IMR-90 (cell line): ENCODE results near the gene SHB. TPM values are rescaled to one million over a fixed set of nuclear protein-coding genes. Genes with fewer than 3 reads are reported as not detected.

Experiments used
- ATAC-seq: fragments of 200-7000 bp; cut with Tn5 transposase; 2 replicates; pipeline ENCODE4 v1.9.1; 2020; ENCODE audit warnings: low read depth, mild to moderate bottlenecking, moderate library complexity
- BruUV-seq: library from RNA; stranded (reverse); fragments of 400-500 nt; replicated peaks from 2 replicates; lab custom pipeline; 2021; lab: Mats Ljungman, UMichigan
- CTCF ChIA-PET: fragments of 300-600 bp; formaldehyde crosslinking; extraction: SDS; loops from one replicate; lab custom pipeline; 2021; ENCODE audit warnings: antibody characterized with exemption; lab: Yijun Ruan, JAX
- POLR2A ChIA-PET: fragments of 300-600 bp; sonication (Branson Sonifier 250); formaldehyde crosslinking; loops from one replicate; lab custom pipeline; 2022; ENCODE audit warnings: antibody characterized with exemption; ENCODE audit not compliant: unreplicated experiment; lab: Charles Lee
- DNase-seq: peaks from one replicate; pipeline ENCODE4 v3.0.0; 2013
- H2AFZ ChIP-seq: replicated peaks from 2 replicates; pipeline ENCODE3; 2013; ENCODE audit warnings: low read length, mild to moderate bottlenecking; ENCODE audit not compliant: poor library complexity
- H2AK5ac ChIP-seq: 2 replicates; pipeline ENCODE4 v1.6.1; 2013; ENCODE audit warnings: low read depth, low read length, inconsistent platforms
- H2AK9ac ChIP-seq: replicated peaks from 2 replicates; pipeline ENCODE3; 2013; ENCODE audit warnings: mild to moderate bottlenecking, low read depth, low read length, moderate library complexity; ENCODE audit not compliant: poor library complexity
- H2BK120ac ChIP-seq: 2 replicates; pipeline ENCODE4 v1.6.1; 2013; ENCODE audit warnings: low read depth, low read length, inconsistent platforms
- H2BK15ac ChIP-seq: 3 replicates; pipeline ENCODE4 v1.6.1; 2013; ENCODE audit warnings: low read depth, low read length, inconsistent platforms
- H2BK20ac ChIP-seq: 2 replicates; pipeline ENCODE4 v1.6.1; 2013; ENCODE audit warnings: low read depth, mild to moderate bottlenecking, inconsistent platforms, low read length, moderate library complexity
- H2BK5ac ChIP-seq: 2 replicates; pipeline ENCODE4 v1.6.1; 2013; ENCODE audit warnings: mild to moderate bottlenecking, low read depth, low read length, inconsistent platforms; ENCODE audit not compliant: poor library complexity, severe bottlenecking
- H3K14ac ChIP-seq: replicated peaks from 2 replicates; pipeline ENCODE4 v1.6.1; 2013; ENCODE audit warnings: low read depth, low read length, inconsistent platforms
- H3K18ac ChIP-seq: 2 replicates; pipeline ENCODE4 v1.6.1; 2013; ENCODE audit warnings: low read depth, low read length, control low read depth
- H3K23ac ChIP-seq: 2 replicates; pipeline ENCODE4 v1.6.1; 2013; ENCODE audit warnings: low read depth, low read length, inconsistent platforms
- H3K27ac ChIP-seq: 2 replicates; pipeline ENCODE4 v1.5.1; 2013; ENCODE audit warnings: mild to moderate bottlenecking, control low read depth, low read length; ENCODE audit not compliant: insufficient read depth
- H3K27me3 ChIP-seq: 2 replicates; pipeline ENCODE4 v1.6.1; 2013; ENCODE audit warnings: low read length; ENCODE audit not compliant: control insufficient read depth, insufficient read depth
- H3K36me3 ChIP-seq: 2 replicates; pipeline ENCODE4 v1.6.1; 2013; ENCODE audit warnings: low read length, mixed read lengths; ENCODE audit not compliant: control insufficient read depth, insufficient read depth
- H3K4ac ChIP-seq: 2 replicates; pipeline ENCODE4 v1.6.1; 2013; ENCODE audit warnings: low read depth, low read length, inconsistent platforms
- H3K4me1 ChIP-seq: 2 replicates; pipeline ENCODE4 v1.6.1; 2013; ENCODE audit warnings: low read length, mixed read lengths; ENCODE audit not compliant: control insufficient read depth, insufficient read depth
- H3K4me2 ChIP-seq: 2 replicates; pipeline ENCODE4 v1.6.1; 2013; ENCODE audit warnings: low read depth, mild to moderate bottlenecking, control low read depth, low read length, moderate library complexity
- H3K4me3 ChIP-seq: 2 replicates; pipeline ENCODE4 v1.5.1; 2013; ENCODE audit warnings: low read depth, mild to moderate bottlenecking, control low read depth, low read length, moderate library complexity; ENCODE audit not compliant: insufficient read depth
- H3K56ac ChIP-seq: 2 replicates; pipeline ENCODE4 v1.6.1; 2013; ENCODE audit warnings: low read length, inconsistent platforms; ENCODE audit not compliant: insufficient read depth; ENCODE audit errors: extremely low read depth
- H3K79me1 ChIP-seq, 2 experiments: 2 replicates each; pipeline ENCODE4 v1.6.1; 2013; ENCODE audit warnings: low read length in 2 of 2, inconsistent platforms in 1 of 2, low read depth in 1 of 2
- H3K9ac ChIP-seq: 2 replicates; pipeline ENCODE4 v1.6.1; 2013; ENCODE audit warnings: low read depth, low read length, control low read depth
- H3K9me1 ChIP-seq: 2 replicates; pipeline ENCODE4 v1.6.1; 2013; ENCODE audit warnings: low read length, inconsistent platforms; ENCODE audit not compliant: insufficient read depth
- H3K9me3 ChIP-seq: 2 replicates; pipeline ENCODE4 v1.6.1; 2013; ENCODE audit warnings: low read length; ENCODE audit not compliant: control insufficient read depth, insufficient read depth
- H4K20me1 ChIP-seq: 2 replicates; pipeline ENCODE4 v1.6.1; 2013; ENCODE audit warnings: low read length, inconsistent platforms; ENCODE audit not compliant: insufficient read depth
- H4K5ac ChIP-seq: 2 replicates; pipeline ENCODE4 v1.6.1; 2013; ENCODE audit warnings: mild to moderate bottlenecking, low read depth, low read length, control low read depth
- H4K8ac ChIP-seq, 2 experiments: 2 replicates each; pipeline ENCODE4 v1.6.1; 2013; ENCODE audit warnings: low read depth in 2 of 2, low read length in 2 of 2, control low read depth in 1 of 2, inconsistent platforms in 1 of 2
- H4K91ac ChIP-seq: 2 replicates; pipeline ENCODE4 v1.6.1; 2013; ENCODE audit warnings: low read depth, low read length, inconsistent platforms; ENCODE audit not compliant: insufficient read depth
- BHLHE40 ChIP-seq: fragments of 150-350 bp; IDR thresholded peaks from 2 replicates; pipeline ENCODE4 v1.6.1; 2016; ENCODE audit warnings: mild to moderate bottlenecking, low read depth, low read length
- FOS ChIP-seq: fragments of 150-350 bp; IDR thresholded peaks from 2 replicates; pipeline ENCODE4 v1.6.1; 2016; ENCODE audit warnings: low read depth, low read length
- MAFK ChIP-seq: IDR thresholded peaks from 2 replicates; pipeline ENCODE4 v1.6.1; 2012; ENCODE audit warnings: low read depth, low read length, improper control_type of control experiment
- MXI1 ChIP-seq: IDR thresholded peaks from 2 replicates; pipeline ENCODE4 v1.6.1; 2012; ENCODE audit warnings: low read depth, mild to moderate bottlenecking, low read length, moderate library complexity, borderline replicate concordance
- NFE2L2 ChIP-seq: fragments of 150-350 bp; IDR thresholded peaks from 2 replicates; pipeline ENCODE4 v1.6.1; 2016; ENCODE audit warnings: low read depth, mild to moderate bottlenecking, low read length
- RAD21 ChIP-seq: IDR thresholded peaks from 2 replicates; pipeline ENCODE4 v1.6.1; 2012; ENCODE audit warnings: low read length, improper control_type of control experiment
- WGBS, 2 experiments: methylation state at CpG; one replicate each; pipeline versions ENCODE4 v1.1.5 to v1.1.7; 2013; ENCODE audit warnings: missing lambda C conversion rate in 2 of 2; ENCODE audit not compliant: insufficient read length in 1 of 2; ENCODE audit errors: extremely low coverage in 2 of 2; 5-methylcytosine and 5-hydroxymethylcytosine counted together
- dilution Hi-C: fragments of 300-500 bp; cut with HindIII; formaldehyde crosslinking; loops from one replicate; pipeline ENCODE4 v1.14.3; 2018; ENCODE audit warnings: low sequenced_read_pairs; ENCODE audit not compliant: unreplicated experiment
- in situ Hi-C: fragments of 300-500 bp; cut with MboI; formaldehyde crosslinking; loops from 3 replicates; pipeline ENCODE4 v1.14.3; 2019; ENCODE audit warnings: low sequenced_read_pairs, inconsistent platforms, mixed read lengths
- intact Hi-C: fragments of 100-400 bp; cut with micrococcal nuclease; formaldehyde crosslinking; loops from 2 replicates; pipeline ENCODE4 v1.10.0; 2022
- polyA plus RNA-seq, 3 experiments: library from polyadenylated mRNA; depleted of rRNA; stranded (reverse); fragments of >200 nt; gene quantifications; 2 replicates each; pipeline ENCODE4 v1.2.3, GENCODE V29; 2012; ENCODE audit warnings: low replicate concordance in 1 of 3
- total RNA-seq: library from RNA; depleted of rRNA; stranded (reverse); fragments of >200 nt; gene quantifications from 2 replicates; pipeline ENCODE4 v1.2.3, GENCODE V29; 2012
- TF ChIP-seq, protein P1 (sequence below): conservative IDR thresholded peaks from 2 replicates; pipeline ENCODE4 v1.5.1; 2012; ENCODE audit warnings: mild to moderate bottlenecking, low read depth, low read length, improper control_type of control experiment

The SHB gene
- total and polyA plus RNA-seq, 2 of the 4 experiments (the other 2 are of a cell fraction), result 6.1 to 20.4 TPM

DNA sequence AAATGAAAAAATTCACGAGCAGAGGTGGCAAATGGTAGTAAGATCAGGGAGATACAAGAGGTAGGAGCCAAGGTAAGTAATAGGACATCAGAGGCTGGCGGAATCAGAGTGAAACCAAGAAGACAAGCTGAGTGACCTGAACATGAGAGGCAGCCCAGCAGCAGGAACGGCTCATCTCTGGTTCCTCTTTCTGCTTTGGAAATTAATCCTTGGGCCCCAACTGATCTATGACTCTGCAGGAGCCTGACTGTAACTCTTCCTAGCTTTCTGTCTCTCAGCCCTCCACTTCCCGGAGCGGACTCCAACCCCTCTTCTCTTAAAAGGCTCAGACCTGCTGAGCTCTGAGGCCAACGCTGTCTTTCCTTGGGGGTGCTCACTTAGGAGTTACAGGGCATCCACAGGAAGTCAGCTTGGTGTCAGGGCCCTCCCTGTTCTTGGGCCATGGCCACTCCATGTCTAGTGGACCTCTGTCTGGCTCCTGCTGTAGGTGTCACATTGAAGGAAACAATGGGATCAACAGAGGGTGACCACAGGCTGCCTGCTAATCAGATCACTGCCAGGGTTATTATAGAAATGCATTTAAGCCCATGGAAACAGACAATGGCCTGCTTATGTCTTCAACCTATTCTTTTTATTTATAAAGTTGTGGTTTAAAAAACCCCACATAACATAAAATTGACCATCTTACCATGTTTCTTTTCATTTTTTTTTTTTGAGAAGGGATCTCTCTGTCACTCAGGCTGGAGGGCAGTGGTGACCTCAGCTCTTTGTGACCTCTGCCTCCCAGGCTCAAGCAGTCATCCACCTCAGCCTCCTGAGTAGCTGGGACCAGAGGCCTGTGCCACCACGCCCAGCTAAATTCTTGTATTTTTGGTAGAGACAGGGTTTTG lies 22.5 kb upstream of the SHB start:
- no peak for ATAC-seq
- H4K8ac ChIP-seq, result no peak overlapping the region
- dilution Hi-C loops (no loop called here), in situ Hi-C loops (no loop called here), intact Hi-C loops (no loop called here)
- H4K20me1 ChIP-seq, result no peaks in the 10 kb centered on the region
- ChIA-PET CTCF (no interaction called here), POLR2A (no interaction called here)
- no peak overlapping the region for H2AK5ac ChIP-seq
- H3K9me1 ChIP-seq, result peaks cover 7% of the 10 kb centered on the region; the same call in 1 of the 2 replicates
- H2AK9ac ChIP-seq, result no peak overlapping the region
- H3K4me2 ChIP-seq, result no peak overlapping the region
- H3K9ac ChIP-seq, result no peak overlapping the region
- no peak overlapping the region for H3K56ac ChIP-seq
- DNase-seq, result no peak
- no peak overlapping the region for H2BK15ac ChIP-seq
- no peaks in the 10 kb centered on the region for H3K36me3 ChIP-seq
- no TSS peak for BruUV-seq
- no peaks in the 10 kb centered on the region for H3K9me3 ChIP-seq
- no peak overlapping the region for H4K5ac ChIP-seq
- H3K14ac ChIP-seq, result no peak overlapping the region
- H3K23ac ChIP-seq, result no peak overlapping the region
- WGBS, 2 experiments, result 82% methylated on average over 4 of the region's 7 CpGs; no CpG with 5 or more reads in 1 of the 2 experiments
- H4K91ac ChIP-seq, result no peak overlapping the region
- no peak overlapping the region for H3K18ac ChIP-seq
- no peak overlapping the region for H2AFZ ChIP-seq
- TF ChIP-seq FOS (no peak), RAD21 (no peak), NFE2L2 (no peak), MXI1 (no peak), BHLHE40 (no peak), MAFK (no peak)
- TF ChIP-seq, protein P1, sequence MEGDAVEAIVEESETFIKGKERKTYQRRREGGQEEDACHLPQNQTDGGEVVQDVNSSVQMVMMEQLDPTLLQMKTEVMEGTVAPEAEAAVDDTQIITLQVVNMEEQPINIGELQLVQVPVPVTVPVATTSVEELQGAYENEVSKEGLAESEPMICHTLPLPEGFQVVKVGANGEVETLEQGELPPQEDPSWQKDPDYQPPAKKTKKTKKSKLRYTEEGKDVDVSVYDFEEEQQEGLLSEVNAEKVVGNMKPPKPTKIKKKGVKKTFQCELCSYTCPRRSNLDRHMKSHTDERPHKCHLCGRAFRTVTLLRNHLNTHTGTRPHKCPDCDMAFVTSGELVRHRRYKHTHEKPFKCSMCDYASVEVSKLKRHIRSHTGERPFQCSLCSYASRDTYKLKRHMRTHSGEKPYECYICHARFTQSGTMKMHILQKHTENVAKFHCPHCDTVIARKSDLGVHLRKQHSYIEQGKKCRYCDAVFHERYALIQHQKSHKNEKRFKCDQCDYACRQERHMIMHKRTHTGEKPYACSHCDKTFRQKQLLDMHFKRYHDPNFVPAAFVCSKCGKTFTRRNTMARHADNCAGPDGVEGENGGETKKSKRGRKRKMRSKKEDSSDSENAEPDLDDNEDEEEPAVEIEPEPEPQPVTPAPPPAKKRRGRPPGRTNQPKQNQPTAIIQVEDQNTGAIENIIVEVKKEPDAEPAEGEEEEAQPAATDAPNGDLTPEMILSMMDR, result no peak
- H3K4ac ChIP-seq, result no peak overlapping the region
- H2BK120ac ChIP-seq, result no peak overlapping the region
- no peaks in the 10 kb centered on the region for H3K4me1 ChIP-seq
- H3K27ac ChIP-seq, result no peak overlapping the region
- H3K27me3 ChIP-seq, result peaks cover 3% of the 10 kb centered on the region; the same call in 1 of the 2 replicates
- no peaks in the 10 kb centered on the region for H3K79me1 ChIP-seq
- no peak overlapping the region for H3K4me3 ChIP-seq
- no peak overlapping the region for H2BK20ac ChIP-seq
- no peak overlapping the region for H2BK5ac ChIP-seq
